RKO (cell line): ENCODE measurements around the gene NDUFV2.

Experiments
- DNase-seq: peaks from one replicate; pipeline ENCODE4 v3.0.0-alpha.2; 2016; ENCODE audit warnings: low spot score

The NDUFV2 gene

DNA sequence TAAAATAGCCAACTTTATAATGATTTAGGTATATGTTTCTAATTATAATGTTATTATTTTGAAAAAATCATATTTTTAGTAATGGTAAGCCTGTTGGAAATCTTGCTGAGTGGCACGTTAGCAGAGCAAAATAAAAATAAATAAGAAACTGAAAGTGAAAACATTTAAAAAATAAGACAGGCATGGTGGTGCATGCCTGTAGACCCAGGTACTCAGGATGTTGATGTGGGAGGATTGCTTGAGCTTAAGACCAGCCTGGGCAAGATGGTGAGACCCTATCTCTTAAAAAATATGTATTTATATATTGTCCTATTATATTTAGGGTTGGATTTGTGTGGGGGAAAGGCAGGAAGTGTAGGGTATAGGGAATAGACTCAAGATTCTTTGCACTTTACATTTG, 18.3 kb downstream of the NDUFV2 start:
- no peak for DNase-seq

DNA sequence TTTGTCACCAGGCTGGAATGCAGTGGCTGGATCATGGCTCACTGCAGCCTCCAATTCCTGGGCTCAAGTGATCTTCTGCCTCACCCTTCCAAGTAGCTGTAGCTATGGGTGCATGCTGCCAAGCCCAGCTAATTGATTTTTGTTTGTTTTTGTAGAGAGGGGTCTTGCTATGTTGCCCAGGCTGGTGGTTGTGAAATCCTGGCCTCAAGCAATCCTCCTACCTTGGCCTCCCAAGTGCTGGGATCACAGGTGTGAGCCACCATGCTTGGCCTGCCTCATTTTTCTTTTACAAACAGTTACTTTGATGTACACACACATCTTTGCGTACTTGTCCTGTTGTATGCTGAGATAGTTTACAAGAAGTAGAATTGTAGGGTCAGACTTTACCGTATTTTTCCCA, 21.0 kb downstream of the NDUFV2 start:
- DNase-seq = no peak

DNA sequence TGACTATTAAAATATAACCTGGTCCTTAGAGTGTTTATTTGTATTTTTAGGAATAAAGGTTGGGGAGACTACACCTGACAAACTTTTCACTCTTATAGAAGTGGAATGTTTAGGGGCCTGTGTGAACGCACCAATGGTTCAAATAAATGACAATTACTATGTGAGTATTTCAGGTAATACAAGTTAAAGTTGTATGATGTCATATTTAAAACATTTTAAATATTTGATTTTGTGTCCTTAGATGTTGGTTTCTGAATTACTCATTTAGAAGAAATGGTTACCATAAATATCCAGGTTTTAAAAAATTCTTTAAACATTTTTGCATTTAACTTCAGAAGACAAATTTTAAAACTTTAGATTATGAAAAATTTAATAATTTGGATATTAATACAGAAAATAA, 22.3 kb downstream of the NDUFV2 start:
- no peak for DNase-seq

DNA sequence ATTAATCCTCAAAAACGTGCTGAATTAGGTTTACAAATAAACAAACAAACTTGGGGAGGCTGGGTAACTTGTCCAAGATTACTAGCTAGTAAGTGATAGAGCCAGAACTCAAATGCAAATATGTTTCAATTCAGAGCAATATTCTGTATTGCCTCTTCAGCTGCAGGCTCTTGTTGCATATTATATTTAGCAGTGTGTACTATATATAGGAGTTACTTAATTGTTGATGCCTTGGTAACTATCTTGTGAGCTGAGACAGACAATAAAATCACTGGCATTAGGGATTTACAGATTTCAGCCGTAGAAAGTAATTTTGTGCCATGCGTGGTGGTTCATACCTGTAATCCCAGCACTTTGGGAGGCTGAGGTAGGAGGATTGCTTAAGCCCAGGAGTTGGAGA, 23.8 kb downstream of the NDUFV2 start:
- DNase-seq = no peak

DNA sequence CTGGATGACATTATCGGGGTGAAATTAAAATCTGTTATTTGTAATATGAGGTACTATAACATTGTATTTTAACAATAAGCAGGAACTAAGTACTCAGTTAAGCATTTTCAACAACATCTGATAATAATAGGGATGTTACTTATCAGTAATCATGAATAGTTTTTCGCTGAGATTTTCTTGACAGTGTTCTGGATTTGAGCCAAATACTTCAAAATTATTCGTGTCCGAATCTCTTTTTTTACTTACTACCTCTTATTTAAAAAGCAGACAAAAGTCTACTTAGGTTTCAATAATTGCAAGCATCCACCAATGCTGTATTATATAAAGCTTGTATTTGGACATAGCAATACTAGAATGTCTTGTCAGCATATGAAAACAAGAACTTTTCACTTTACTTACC, 27.7 kb downstream of the NDUFV2 start:
- no peak for DNase-seq

DNA sequence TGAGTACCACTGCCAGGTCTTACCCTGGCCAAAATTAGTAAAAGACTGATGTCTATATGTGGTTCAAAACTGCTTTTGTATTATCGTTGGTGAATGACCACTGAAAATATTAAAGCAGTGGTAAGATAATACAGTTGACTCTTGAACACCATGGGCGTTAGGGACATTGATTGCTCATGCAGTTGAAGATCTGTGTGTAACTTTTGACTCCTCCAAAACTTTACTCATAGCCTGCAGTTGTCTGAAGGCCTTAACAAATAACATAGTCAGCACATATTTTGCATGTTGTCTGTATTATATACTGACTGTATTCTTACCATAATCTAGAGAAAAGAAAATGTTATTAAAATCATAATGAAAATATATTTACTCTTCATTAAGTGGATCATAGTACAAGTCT, 28.3 kb downstream of the NDUFV2 start:
- peak; percentile 45 for DNase-seq

DNA sequence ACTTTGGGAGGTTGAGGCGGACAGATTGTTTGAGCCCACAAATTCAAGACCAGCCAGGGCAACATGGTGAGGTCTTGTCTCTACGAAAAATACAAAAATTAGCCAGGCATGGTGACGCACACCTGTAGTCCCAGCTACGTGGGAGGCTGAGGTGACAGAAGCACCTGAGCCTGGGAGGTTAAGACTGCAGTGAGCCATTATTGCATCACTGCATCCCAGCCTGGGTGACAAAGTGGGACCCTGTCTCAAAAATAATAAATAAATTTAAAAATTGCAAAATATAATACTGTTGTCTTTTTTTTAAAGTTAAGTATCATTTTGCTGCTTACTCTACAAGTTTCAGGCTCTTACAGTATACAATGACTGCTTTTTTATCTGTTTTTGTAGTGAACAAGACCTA, 30.1 kb downstream of the NDUFV2 start:
- DNase-seq = no peak

DNA sequence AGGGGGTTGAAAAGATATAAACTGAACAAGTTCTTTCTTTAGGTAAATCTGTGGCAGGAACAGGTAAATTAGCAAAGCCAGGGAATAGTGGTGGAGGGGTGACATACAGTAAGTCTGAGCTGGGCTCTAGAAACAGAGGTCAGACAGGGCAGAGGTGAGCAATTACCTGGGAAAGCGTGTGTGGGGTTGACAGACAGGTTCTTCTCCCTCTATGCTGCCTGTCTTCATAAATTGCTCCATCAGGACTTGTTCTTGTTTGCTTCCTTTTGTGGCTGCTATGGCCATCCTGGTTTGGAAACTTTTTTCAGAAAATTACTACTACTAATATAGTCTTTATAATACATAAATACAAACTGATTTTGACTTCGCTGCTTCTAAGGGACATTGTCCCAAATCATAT, 30.7 kb downstream of the NDUFV2 start:
- DNase-seq = no peak

DNA sequence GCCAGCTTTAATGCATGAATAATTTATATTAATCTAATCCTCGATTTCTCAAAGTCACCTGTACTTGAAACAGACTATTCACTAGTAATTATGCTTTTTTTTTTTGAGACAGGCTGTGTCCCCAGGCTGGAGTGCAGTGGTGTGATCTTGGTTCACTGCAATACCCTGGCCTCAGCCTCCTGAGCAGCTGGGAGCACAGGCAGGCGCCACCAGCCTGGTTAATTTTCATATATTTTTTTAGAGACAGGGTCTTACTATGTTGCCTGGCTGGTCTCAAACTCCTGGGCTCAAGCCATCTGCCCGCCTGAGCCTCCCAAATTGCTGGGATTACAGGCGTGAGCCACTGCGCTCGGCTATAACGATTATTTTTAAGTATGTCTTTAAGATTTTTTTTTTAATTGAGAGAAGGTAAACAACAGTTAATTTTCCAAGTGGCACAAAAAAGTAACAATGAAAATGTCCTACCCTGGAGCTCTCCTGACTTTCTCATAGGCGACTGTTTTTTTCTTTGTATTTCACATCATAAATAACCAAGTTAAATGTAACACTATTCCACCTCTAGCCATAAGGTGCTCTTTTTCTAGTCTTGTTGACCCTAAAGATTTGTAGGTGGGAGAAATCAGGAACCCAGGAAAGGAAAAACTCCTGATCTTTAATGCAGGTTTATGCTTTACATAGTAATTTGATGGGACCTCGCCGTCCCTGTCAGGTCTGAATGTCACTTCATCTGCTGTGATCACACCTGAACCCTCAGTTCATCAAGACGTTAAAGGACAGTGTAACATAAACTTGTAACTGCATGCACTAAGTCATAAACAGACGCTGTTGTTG, 32.8 kb downstream of the NDUFV2 start:
- no peak for DNase-seq

DNA sequence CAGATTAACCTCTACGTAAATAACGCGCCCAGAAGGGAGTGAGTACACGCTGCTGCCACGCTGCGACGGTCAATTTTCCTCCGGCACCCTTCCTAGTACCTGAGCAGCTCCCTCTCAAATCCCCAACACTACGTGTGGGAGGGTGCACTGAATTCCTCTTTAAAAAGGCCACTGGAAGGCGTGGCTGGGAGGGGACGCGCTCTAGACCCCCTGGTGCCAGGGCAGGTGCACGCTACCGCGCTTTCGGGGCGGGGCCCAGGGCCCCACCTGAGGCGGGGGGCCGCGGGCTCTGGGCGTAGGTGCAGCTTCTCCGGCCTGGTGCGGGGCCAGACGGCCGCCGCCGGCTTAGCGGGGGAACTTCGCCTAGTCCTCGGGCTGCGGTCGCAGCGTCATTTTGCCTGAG, 33.4 kb downstream of the NDUFV2 start:
- peak; percentile 62 for DNase-seq

DNA sequence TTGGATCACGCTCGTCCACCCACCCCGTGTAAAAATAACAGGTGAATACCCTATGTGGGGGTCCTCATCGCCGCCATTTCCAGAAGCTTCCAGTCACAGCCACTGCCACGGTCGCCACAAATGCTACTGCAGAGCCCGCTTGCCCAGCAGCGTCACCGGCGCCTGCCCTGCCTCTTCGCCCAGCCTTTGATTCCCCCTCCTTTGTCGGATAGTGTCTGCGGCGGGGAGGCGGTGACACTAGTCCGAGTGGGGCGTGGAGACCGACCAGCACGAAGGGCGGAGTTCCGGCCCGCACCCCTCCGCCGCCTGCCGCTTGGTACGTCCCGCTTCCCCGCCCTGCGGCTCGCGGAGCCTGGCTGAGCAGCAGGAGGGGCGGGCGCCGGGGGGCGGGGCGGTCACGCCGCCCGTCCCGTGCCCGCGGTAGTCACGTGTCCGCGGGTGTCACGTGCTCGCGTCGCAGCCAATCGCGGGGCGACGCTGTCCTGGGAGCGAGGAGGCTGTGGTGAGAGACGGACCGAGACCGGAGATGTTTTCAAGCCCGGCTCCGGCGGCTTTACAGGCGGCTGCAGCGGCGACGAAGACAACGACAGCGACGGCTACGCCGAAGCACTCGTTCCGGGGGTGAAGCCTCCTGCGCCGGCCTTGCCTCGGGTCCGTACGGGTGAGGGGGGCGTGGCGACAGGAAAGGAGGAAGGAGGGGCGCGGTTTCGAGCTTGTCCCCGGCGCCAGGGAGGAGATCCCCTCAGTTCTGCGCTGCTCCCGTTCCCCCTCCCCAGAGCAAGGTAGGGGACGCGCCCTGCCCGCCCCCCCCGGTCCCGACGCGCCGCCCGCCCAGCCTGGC, 34.0 kb downstream of the NDUFV2 start, which contains the start of gene ANKRD12:
Gene ANKRD12 (plus strand): TSS at position 467 of the 841 bp plus-strand sequence. CDS start 45,652 bp downstream, outside the sequence.
- peak; percentile 96 for DNase-seq

DNA sequence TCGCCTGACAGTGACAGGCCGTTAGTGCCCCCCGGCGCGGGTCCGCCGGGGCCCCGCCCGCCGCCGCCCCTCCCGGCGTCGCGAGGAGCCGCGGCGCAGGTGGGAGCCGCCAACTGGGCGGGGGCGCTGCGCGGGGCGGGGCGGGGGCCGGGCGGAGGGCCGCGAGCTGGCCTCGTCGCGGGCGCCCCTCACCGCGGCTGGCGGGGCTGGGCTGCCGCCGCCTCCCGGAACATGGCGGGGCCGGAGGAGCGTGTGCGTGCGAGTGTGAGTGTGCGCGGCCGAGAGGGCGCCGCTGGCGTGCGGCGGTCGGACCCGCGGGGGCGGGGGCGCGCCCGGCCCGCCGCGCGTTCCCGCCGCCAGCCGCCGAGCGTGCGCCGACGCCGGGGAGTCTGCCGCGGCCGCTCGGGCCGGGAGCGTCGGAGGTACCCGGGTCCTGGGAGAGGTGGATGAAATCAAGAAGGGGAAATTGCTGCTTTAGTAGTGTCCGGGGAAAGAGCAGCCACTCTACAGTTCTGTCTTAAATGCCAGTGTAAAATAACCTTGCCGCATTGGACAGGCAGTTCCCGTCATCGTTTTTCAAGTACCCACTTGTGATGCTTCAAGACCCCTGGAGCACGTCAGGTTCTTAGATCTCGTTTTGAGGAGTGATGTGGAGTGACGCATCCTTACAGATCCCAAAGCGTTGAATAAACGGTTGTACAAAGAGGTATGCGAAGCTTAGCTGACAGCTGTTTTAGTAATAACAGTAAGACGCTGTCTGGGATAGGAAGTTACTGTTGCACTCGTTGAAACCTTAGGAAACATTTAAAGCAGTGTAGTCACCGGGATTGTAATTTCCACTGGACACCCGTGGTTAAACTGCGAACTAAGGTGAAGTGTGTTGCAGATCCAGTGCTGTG, 34.9 kb downstream of the NDUFV2 start:
- DNase-seq = peak; percentile 97

DNA sequence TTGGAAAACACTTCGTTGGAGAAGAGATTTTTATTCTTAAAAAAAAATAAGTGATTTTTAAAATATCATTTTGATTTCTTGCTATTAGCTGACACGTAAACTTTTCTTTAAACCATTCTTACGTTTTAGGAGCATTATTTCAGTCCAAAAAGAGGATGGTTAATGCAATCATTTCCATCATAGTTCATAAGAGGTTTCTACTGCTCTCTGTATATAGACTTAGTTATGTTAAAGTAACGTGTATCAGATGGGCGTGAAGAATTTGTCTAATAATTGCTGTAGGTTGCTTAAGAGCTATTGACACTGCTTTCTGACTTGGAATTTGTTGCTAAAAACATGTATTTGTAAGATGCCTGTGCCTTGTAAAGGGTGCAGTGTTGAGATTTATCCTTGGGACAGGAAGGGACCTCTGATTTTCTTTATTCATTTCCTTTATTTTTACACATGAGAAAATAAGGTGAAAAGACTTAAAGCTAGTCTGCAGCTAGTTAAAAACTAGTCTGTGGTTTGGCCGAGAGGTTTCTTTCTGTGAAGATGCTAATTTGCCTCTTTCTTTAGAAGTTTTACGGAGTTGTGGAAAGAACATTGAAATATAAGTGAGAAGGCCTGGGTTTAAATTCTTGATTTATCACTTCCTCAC, 37.0 kb downstream of the NDUFV2 start:
- DNase-seq = peak; percentile 15

DNA sequence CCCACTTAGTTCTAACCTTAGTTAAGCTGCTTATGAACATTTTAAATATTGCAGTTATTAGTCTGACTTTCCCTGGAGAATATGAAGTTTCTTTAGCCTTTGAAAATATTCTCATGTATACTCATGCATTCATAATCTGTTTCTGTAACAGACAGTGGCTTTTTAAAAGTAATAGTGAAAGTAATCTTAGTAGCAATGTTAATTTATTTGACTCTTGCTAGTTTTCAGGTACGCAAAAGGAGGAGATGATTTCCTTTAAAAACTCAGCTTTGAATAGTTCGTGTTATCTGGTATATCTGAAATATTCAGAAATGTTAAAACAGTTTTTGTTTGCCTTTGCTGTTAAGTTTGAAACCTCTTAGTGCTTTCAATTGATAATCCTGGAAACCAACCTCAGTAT, 37.9 kb downstream of the NDUFV2 start:
- DNase-seq = no peak

DNA sequence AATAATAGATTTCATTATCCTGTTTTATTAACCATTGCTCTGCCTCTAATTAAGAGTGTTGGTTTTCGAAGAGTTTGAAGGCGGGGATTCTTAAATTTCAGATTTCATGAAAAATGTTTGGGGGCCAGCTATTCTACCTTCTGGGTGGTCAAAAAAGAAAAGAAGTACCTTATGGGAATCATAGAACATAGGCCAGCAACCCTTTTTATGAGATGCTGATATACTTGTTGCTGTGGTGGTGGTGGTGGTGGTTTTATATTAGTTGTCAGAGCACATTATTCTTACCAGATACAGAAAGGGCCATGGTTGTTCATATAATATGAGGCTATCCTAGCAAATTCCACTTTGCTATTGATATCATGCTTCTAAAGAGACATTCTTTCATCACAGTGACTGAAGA, 38.5 kb downstream of the NDUFV2 start:
- DNase-seq = no peak

DNA sequence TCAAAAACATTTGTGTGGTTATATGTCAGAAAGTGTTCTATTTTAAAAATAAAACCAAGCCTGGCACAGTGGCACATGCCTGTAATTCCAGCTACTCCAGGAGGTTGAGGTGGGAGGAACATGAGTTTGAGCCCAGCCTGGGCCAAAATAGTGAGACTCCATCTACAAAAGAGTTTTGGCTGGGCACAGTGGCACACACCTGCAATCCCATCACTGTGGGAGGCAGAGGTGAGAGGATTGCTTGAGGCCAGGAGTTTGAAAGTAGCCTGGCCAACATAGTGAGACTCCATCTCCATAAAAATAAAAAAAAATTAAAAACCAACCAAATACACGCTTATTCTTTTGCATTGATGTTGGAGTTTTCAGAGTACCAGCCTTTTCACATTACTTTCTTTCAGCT, 43.7 kb downstream of the NDUFV2 start:
- DNase-seq = no peak

DNA sequence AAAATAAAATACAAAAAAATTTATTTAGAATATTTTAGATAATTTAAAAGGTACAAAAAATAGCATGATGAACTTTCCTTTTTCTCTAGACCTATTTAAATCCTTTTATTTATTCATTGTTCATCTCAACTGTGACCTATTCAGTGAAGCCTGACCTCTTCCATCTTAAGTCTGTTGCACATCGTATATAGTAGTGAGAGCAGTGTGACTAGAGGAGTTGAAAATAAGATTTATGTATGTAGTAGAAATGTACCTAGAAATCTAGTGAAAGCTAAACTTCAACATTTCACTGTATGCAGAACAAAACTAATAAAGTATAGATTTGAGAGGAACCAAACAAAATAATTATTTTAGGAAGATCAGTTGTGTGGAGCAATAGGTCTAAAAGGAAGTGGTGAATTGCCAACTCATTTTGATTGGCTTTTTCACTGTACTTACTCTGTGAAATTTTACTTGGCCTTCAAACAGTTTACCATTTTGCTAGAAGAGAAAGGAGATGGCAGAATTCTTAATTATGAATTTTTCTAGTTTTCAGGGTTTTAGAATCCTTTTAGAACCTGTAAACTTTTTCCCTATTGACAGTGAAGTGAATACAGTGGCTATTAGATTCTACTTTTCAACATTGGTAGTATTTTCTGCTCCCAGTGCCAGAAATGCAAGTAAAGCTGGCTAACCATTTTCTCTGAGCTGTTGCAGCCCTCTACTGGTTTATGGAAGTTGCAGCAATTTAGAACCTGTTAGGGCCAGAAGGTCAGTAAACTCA, 45.1 kb downstream of the NDUFV2 start:
- DNase-seq = peak; percentile 88

DNA sequence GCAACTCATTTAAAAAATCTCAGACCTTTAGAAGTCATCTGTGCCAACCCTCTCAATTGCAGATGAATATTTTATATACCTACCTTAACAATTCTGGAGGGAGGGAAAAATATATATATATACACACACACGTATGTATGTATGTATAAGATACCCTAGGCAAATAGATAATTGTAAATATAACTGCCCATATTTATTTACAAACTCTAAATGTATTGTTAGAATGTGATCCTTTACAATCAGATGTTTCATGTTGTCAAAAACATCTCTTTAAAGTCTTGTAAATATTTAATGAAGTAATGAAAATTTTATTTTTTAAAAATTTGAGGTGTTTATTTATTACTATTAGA, 45.7 kb downstream of the NDUFV2 start:
- DNase-seq = no peak

DNA sequence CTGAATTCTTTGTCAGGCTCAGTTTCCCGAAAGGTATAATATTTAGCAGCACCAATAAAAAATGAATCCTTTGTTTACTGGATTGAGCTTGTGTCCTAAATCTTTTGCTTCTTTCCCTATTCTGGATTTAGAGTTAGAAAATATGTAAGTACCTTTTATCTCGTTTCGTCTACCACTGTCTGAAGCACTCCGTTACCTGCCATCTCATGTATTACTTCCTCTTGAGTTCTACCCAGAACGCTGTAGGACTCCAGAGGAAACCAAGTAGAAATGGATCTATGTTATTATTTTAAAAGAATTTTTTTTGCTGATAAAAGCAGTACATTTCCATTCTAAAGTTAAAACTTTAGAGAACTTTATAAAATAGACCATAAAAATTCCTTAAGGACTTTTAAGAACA, 47.6 kb downstream of the NDUFV2 start:
- DNase-seq = no peak

DNA sequence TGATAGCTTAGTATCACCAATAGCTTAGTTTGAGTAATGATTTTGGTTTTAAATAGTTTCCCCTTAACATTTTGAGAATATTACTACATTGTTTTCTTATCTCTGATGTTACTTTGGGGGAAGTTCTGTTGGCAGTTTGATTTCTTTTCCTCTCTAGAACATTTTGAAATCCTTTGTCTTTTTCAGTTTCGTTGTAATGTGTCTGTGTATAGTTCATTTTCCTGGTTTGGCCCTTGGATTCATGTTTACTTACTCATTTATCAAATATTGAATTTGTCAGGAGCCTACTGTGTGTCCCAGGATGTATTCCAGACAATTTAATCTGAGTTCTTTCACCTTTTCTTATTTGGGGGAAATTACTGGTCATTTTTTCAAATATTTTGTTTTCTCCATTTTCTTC, 50.8 kb downstream of the NDUFV2 start:
- DNase-seq = no peak
